GM10266 (cell line): ENCODE data around the gene CDC6.

ENCODE experiments used
- DNase-seq: peaks from one replicate; pipeline ENCODE4 v3.0.0; 2012; ENCODE audit errors: extremely low spot score
- TF ChIP-seq, protein P1 (sequence below): IDR thresholded peaks from 2 replicates; pipeline ENCODE4 v1.5.1; 2012; ENCODE audit warnings: mild to moderate bottlenecking, low read depth; ENCODE audit not compliant: control insufficient read depth, insufficient read depth; ENCODE audit errors: missing control alignments

CDC6 gene

DNA sequence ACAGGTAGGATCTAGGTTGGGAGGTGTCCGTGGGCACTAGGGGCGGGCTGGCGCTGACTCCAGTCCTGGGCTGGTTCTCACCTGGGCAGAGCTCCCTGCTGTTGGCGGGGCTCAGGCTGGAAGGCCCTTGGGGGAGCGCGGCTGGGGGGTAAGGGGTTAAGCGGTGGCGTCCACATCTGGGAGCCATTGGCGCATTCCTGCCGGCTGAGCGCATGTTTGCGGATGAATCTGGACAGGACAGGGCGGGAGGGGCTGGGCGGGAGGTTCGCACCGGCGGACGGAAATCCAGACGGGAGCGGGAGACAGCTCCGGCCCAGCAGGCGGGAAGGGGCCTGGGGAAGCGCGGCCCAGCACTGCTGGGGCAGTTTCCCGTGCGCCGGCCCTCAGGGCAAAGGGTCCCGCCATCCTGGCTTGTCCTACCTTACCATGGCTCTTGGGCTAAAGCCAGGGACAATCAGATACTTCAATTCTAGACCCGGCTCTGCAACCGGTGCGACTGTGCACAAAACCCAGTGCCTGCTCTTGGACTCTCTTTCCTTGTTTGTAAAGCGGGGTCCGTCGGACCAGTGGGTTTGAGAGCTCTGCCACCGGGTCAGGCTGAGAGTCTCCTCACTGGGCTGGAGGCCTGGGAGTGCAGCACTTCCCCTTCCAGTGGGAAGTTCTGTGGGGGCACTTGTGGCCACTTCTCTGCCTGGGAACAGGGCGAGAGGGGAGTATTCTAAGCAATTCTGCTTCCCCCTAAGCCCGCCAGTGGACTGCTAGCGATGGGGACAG lies 29.1 kb downstream of the CDC6 start:
- DNase-seq: no peak
- TF ChIP-seq, protein P1, sequence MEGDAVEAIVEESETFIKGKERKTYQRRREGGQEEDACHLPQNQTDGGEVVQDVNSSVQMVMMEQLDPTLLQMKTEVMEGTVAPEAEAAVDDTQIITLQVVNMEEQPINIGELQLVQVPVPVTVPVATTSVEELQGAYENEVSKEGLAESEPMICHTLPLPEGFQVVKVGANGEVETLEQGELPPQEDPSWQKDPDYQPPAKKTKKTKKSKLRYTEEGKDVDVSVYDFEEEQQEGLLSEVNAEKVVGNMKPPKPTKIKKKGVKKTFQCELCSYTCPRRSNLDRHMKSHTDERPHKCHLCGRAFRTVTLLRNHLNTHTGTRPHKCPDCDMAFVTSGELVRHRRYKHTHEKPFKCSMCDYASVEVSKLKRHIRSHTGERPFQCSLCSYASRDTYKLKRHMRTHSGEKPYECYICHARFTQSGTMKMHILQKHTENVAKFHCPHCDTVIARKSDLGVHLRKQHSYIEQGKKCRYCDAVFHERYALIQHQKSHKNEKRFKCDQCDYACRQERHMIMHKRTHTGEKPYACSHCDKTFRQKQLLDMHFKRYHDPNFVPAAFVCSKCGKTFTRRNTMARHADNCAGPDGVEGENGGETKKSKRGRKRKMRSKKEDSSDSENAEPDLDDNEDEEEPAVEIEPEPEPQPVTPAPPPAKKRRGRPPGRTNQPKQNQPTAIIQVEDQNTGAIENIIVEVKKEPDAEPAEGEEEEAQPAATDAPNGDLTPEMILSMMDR: no peak

DNA sequence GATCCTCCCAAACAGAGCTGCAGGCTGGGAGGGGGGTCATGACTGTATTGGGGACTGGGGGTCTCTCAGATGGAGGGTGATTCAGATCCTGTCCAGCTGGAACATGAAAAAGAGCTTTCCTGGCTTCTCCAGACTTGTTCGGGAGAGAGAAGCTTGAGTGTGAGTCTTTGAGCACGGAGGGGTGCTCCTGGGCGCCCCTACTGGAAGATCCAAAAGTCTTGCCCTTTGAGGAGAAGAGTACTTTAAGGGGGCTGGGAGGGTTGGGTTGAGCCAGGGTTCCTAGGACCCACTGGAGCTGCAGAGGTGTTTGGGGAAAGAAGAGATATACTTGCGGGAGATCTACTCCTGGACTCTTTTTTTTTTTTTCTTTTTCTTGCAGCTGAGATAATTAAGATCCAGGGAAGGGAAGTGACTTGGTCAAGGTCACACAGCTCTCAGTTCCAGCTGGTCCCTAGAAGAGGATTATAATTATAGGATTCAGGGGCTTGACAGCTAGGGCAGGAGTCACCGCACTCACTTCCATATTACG lies 29.7 kb downstream of the CDC6 start:
- TF ChIP-seq, protein P1: peak; percentile 61
- peak; percentile 76 for DNase-seq

- TF ChIP-seq, protein P1: no peak
- peak; percentile 97 for DNase-seq
Measured at GRCh38 chr17:40317880-40318829, 30.5 kb downstream of the CDC6 start.

DNA sequence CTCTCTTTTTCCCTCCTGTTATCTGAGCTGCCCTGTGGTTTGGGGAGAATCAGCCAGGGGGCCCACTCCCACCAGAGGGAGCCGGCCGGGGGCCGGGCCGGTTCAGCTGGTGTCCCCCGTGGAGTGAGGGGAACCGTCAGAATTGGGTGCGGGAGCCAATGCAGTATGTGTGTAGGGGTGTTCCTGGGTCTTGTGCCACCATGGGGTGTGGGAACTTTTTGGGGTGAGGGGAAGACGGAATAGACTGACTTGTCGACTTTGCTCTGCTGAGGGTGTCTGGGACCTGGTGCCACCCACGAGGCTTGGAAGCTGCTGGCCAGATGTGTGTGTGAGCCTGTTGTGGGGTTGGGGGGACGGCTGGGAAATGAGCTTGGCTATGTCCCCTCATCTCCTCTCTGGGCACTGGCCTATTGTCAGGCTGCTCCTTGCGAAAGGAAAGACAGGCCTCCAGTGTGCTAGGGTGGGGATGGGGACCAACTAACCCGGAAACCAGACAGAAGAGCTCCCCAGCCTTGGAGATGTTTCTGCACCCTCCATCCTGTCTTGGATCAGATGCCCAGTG lies 31.2 kb downstream of the CDC6 start:
- TF ChIP-seq, protein P1: no peak
- no peak for DNase-seq

GRCh38 chr17:40319651-40320540 lies 32.2 kb downstream of the CDC6 start:
- TF ChIP-seq, protein P1: no peak
- DNase-seq: no peak

GRCh38 chr17:40320756-40321523 lies 33.3 kb downstream of the CDC6 start:
- DNase-seq: no peak
- TF ChIP-seq, protein P1: no peak
